GM19395 (cell line): ENCODE measurements around the gene HSH2D.
"Not testable (repeated sequence)": the region's sequence is repeated elsewhere in the genome, so short reads cannot be mapped to it uniquely, and the experiment has no call there.

ENCODE experiments used
- ATAC-seq: cut with Tn5 transposase; IDR thresholded peaks from one replicate; pipeline ENCODE4 v1.9.1; 2021; ENCODE audit warnings: mild to moderate bottlenecking, moderate library complexity; ENCODE audit not compliant: unreplicated experiment

Gene HSH2D

DNA sequence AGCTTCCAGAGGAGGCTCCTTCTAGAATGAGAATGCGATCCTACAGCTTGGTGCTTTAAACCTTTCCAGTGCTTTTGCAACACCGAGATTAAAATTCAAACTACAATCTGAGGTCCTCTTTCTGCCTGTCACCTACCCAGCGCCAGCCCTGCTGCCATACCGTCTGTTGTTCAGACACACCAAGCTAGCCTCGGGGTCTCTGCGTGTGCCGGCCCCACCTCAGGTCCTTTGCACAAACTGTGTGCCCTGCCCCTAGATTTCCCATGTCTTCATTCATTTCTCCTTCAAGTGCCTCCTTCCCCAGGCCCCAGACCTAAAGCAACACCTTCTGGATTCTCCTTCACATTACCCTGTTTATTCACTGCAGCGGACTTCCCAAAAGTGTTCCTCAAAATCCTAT is 11.1 kb downstream of the HSH2D start:
- ATAC-seq: no peak

DNA sequence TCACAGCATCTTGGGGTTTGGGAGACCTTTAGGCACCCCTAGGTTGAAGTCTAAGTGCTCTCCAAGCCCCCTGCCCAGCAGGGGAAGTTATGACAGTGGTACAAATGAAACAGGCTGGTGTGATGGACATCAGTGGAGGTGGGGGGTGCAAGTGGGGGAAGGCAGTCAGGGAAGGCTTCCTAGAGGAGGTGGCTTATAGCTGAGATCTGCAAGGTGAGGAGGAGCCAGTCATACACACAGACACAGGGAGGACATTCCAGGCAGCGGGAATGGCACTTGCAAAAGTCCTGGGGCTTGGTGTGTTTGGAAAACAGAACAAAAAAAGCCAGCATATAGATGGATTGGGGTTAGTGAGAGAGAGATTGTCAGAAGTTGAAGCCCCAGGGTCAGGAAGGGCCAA is 11.6 kb downstream of the HSH2D start:
- no peak for ATAC-seq

DNA sequence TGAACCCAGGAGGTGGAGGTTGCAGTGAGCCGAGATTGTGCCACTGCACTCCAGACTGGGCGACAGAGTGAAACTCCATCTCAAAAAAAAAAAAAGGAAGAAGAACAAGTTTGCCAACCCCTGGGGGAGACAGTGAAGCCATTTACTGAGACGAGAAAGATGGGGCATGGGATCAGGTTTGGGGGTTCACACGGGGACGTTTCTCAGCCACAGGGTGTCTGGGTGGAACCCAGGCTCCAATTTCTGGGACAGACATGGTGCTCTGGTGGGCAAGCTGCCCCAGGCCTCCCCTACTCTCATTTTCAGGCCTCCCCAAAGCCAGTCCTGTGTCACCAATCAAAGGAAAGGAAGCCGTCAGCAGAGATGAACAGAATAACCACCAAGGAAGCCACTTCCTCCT is 13.4 kb downstream of the HSH2D start:
- ATAC-seq: no peak

DNA sequence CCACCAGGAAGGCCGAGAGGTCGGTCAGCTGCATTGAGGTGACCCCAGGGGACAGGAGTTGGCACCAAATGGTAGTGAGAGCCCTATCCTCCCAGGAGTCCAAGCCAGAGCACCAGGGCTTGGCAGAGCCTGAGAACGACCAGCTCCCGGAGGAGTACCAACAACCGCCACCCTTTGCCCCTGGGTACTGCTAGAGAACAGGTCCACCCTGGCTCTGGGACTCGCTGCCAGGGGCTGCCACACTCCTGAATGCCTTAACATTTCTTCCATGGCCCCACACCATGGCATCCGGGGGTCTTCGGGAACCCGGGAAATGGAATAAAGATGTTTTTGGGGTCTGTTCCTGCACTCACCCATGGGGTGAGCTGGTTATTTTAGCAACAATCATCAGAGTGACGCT is 14.1 kb downstream of the HSH2D start:
- ATAC-seq: no peak

DNA sequence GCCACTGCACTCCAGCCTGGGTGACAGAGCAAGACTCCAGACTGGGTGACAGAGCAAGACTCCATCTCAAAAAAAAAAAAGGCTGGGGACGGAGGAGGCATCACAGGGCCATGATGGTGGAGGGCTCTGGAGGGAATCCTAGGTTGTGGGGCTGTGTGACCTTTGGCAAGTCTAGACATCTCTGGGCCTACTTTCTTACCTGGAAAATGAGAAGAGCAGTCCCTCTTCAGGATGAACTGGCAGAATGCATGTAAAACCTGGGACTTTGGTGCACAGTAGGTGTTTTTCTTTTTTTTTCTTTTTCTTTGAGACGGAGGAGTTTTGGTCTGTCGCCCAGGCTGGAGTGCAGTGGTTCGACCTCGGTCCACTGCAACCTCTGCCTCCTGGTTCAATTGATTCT is 16.2 kb downstream of the HSH2D start:
- no peak for ATAC-seq

DNA sequence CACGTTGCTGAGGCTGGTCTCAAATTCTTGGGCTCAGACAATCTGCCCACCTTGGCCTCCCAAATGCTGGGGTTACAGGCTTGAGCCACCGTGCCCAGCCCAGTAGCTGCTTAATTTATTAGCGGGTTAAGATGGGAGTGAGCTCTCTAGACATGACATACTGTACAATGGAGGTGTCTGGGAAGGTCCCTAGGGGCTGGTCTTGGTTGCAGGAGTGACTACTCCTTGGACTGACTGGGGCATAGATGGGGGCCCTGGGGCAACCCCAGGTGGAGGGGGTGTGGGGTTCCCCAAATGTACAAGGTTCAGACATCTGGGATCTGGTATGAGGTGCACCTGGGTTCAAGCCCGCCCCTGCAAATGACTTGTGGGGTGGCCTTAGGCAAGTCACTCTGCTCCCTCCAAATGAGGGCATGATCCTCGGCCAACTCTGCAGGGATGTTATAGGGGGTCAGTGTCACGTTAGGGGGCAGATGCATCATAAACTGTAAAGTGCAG is 17.0 kb downstream of the HSH2D start:
- ATAC-seq: no peak

DNA sequence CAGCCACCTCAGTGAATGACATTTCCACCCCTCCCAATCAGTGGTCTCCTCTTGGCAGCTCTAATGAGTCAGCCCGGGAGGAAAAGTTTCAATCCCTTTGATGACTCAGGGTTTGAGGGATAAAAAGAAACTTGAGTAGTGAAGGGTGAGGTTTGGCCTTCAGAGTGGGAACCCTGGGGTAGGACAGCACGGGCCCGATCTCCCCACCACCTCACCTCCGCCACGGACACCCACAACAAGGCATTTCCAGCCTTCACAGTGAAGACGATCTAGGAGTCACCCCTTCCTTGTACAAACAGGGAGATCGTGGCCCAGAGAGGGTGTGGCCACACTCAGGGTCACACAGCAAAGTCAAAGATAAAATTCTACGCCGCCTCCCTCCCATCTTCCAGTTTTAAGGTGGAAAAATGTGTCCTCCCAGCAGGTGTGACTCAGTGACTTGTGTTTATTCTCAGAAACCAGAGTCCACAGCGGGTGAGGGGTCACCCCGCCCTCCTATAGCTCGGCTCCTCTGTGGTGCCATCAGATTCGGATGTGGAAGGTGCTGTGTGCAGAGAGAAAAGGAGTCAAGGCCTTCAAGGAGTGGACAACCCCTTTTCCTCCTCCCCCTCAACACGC is 17.6 kb downstream of the HSH2D start:
- no peak for ATAC-seq

DNA sequence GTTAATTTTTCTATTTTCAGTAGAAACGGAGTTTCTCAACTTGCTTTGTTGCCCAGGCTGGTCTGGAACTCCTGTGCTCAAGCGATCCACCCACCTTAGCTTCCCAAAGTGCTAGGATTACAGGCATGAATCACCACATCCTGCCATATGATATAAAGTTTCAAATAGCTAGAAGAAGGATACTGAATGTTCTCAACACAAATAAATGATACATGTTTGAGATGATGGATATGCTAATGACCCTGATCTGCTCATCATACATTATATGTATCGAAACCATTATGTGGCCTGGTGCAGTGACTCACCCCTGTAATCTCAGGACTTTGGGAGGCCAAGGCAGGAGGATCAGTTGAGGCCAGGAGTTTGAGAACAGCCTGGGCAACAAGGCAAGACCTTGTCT is 18.4 kb downstream of the HSH2D start:
- no peak for ATAC-seq

DNA sequence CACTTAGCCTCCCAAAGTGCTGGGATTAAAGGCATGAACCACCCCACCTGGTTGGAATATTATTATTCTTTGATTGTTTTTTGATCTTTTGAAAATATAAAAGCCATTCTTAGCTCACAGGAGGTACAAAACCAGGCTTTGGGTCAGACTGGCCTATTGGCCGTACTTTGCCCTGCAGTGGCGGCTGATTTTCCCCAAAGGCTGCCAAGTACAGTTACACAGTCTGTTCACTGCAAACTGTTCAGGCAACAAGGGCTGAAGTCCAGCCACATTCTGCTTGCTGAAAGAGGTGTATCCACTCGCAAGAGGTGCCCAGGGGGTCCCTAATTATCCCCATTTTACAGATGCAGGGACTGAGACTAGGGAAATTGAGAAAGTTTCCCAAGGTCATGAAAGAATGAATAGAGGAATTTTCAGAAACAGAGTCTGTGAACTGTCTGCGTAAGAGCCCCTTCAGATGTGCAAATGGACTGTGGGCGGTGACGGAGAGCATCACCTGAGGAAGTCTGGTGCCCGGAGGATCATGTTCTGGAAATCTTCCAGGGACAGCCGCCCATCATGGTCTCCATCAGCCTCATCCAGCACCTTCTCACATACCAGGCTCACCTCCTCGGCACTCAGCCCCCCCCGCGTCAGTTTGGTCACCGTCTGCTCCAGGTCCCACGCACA is 20.9 kb downstream of the HSH2D start:
- no peak for ATAC-seq

DNA sequence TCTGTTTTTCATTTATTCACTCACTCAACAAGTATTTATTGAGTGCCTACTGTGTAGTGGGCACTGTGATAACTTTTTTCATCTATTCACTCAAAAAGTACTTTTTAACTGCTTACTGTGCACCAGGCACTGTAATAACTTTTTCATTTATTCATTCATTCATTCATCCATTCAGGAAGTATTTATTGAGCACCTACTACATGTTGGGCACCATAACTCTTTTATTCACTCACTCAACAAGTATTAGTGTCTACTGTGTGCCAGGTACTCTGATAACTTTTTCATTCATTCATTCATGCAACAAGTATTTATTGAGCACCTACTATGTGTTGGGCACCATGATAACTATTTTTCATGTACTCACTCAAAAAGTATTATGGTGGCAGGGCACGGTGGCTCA is 22.9 kb downstream of the HSH2D start:
- ATAC-seq: no peak

DNA sequence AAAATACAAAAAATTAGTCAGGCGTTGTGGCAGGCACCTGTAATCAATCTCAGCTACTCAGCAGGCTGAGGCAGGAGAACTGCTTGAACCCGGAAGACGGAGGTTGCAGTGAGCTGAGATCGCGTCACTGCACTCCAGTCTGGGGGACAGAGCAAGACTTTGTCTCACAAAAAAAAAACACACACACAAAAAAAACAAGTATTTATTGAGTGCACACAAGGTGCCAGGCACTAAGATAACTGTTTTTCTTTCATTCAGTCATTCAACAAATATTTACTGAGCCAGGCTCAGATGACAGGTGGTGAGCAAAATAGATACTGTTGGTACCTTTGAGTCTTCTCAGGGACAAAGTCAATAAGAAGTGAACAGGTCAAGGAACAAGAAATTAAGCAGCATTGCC is 23.6 kb downstream of the HSH2D start:
- ATAC-seq: no peak

DNA sequence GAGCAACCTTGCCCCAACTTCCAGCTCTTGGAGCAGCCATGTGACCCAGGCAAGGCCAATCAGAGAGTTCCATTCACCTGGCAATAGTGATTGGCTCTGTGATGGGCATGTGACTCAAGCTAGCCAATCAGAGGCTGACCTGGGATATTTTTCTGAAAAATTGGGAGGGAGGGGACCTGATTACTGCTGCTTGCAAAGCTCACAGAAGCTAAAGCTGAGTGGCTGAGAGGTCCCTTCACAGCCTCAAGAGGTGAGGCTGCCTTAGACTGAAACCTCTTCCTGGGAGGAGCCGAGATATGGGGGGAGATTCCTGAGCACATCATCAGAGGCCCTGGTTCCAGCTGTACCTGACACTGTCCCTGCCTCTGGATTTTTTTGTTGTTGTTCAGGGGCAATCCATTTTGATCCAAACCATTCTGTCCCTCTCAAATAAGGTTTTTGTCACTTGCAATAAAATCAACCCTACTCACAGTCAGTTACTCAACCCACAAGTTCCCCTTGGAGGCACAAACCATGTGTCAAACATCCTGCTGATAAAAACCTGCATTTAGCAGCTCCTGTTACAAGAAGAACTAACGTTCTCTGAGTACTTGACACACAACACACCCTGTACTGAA is 25.1 kb downstream of the HSH2D start:
- no peak for ATAC-seq

DNA sequence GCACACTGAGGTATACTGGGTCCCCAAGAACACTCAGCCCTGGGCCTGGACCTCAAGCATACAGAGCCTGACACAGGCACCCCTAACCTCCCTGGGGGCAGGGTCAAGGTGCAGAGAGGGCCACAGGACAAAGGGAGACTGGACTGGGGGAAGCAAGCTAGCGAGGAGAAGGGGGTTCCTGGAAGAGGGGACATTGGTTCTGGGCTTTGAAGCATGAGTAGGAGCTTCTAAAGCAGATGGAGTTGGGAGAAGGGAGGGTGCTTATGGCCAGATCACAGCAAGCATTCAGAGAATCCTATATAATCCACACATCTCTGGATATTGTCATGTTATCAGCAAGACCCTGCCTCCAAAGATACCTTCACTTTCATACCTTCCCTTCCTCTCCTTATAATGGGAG is 26.6 kb downstream of the HSH2D start:
- no peak for ATAC-seq

DNA sequence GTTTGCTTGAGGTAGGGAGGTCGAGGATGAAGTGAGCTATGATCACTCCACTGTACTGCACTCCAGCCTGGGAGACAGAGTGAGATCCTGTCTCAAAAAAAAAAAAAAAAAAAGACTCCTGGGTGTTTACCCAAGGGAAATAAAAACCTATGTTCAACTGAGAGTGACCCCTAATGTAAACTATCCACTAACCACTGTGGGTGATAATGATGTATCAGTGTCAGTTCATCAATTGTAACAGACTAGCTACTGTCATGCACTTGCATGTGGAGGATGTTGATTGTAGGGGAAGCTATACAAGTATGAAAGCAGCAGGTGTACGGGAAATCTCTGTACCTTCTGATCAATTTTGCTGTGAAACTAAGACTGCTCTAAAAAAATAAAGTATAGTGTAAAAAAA is 32.5 kb downstream of the HSH2D start:
- no peak for ATAC-seq

DNA sequence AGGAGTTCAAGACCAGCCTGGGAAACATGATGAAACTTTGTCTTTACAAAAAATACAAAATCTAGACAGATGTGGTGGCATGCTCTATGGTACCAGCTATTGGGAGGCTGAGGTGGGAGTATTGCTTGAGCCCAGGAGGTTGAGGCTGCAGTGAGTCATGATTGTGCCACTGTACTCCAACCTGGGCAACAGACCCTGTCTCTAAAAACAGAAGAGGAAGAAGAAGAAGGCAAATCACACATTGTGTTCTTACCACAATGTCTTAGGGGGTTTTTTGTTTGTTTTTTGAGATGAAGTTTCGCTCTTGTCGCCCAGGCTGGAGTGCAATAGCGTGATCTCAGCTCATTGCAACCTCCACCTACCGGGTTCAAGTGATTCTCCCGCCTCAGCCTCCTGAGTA is 35.4 kb downstream of the HSH2D start:
- not testable (repeated sequence) for ATAC-seq

DNA sequence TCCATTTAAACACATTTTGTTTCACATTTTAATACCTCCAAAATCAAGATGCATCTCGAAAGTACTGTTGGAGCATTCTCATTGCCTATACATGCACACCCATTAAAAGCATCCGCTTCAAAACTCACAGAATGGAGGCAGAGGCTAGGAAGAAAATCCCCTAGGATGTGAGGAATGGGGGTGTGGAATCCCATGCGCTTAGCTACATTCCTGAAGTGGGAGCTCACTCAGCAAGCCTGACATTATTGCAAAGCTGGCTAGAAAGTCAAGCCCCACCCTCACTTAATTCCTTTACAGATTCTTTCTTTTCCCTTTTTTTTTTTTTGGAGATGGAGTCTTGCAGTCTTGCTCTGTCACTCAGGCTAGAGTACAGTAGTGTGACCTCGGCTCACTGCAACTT is 37.1 kb downstream of the HSH2D start:
- no peak for ATAC-seq

DNA sequence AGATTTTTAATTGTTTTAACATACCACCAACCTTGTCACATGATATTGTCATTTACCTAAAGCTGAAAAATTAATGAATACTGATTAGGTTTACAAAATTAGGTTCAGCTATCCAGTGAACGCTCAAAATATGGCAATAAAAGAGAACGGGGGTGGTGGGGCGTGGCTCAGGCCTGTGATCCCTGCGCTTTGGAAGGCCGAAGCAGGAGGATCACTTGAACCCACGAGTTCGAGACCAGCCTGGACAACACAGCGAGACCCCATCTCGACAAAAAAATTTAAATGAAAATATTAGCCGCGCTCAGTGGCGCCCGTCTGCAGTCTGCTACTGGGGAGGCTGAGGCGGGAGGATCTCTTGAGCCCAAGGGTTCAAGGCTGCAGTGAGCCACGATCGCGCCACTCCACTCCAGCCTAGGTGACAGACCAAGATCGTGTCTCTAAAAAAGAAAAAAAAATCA is 41.2 kb downstream of the HSH2D start:
- no peak for ATAC-seq

DNA sequence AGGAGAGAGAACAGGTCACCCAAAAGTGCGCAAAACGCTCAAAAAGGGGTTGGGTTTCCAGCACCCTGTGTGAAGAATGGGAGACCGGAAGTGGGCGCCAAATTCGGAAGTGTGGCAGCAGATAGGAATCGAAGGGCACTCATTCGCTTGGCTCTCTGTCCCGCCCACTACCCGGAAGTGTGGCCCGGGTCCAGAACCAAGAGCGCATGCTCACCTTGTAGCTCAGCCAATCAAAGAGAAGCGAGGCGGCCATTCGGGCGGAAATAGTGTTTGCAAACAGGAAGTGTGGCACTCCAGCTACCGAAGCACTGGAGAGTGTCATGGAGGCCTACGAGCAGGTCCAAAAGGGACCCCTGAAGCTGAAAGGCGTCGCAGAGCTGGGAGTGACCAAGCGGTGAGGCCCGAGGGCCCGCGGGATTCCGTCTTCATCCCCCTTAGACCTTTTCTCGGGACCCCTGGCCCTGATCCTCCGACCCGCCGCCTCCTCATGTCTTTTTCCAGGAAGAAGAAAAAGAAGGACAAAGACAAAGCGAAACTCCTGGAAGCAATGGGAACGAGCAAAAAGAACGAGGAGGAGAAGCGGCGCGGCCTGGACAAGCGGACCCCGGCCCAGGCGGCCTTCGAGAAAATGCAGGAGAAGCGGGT is 41.8 kb downstream of the HSH2D start, which contains the start of gene FAM32A:
Gene FAM32A, plus strand, starts transcription at position 288 of the 645 bp plus-strand sequence. Its CDS starts 33 bp downstream, at position 321.
- peak; percentile 84 for ATAC-seq

DNA sequence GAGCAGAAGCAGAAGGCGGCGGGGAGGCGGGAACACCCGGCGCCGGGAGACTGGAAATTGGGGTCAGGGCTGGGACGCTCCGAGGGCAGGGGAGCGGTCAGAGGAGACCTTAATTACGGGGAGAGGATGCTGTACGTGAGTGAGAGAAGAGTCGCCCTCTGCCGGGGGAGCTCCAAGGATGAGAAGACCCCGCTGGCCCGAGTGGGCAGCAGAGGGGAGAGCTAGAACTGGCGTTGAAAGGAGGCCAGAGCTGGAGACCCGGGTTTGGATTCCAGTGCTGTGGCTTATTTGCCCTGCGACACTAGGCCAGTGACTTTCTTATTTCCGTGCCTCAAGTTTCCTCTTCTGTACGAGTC is 42.3 kb downstream of the HSH2D start:
- no peak for ATAC-seq

DNA sequence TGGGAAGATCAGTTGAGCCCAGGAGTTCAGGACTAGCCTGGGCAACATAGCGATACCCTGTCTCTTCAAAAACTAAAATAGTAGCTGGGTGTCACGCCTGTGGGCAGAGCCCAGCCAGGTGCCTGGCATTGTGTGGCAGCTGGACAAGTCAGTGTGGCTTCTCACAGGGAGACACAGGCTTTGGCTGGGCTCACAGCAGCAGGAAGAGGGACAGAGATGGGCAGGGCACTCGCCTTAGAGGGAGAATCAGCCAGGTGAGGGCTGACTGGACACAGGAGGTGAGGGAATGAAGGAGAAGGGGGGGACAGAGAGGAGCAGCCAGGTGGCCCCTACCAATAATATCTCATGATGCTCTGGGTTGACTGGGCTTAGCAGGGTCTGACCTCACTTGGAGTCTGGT is 45.0 kb downstream of the HSH2D start:
- no peak for ATAC-seq

DNA sequence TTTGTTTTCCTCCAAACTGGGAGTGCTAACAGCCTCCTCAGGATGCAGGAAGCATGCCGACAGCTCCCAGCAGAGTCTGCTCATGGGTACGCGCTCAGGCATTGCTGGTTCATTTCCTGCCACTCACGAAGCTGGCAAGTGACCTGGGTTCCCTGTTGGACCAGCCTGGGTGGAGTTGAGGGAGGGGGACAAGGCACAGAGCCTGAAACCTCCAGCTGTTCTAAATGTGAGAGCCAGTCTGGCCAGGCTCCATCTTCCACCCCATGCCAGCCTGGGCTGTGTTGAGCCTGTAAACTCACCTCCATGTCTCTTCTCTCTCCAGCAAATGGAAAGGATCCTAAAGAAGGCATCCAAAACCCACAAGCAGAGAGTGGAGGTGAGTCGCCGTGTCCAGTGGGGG is 46.7 kb downstream of the HSH2D start:
- no peak for ATAC-seq

DNA sequence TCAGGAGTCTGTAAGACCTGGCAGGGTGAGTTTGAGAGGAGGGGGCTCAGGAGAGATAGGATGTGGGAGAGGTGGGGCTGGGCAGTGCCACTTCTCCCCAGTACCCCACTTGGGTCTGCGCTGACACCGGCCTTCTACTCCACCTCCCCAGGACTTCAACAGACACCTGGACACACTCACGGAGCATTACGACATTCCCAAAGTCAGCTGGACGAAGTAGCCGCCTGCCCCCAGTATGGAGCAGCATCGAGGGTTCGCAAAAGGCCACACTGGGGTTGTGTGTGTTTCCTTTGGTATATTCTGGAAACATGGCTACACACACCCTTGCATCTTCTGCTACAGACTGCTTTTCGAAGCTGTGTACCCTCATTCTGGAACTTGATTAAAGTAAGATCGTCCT is 47.3 kb downstream of the HSH2D start:
- no peak for ATAC-seq
